Keratinocyte (primary cell): ENCODE results near the gene HBA1.

Source experiments
- CTCF ChIP-seq, 3 experiments: IDR thresholded peaks in 1 of 3; conservative IDR thresholded peaks in 1 of 3; optimal IDR thresholded peaks in 1 of 3; 2 replicates in 2 of 3; 3 replicates in 1 of 3; pipeline versions ENCODE3 to v1.5.1; 2011; ENCODE audit warnings: low read length in 3 of 3, mild to moderate bottlenecking in 3 of 3, moderate library complexity in 2 of 3, control low read depth in 1 of 3, inconsistent platforms in 1 of 3; ENCODE audit not compliant: insufficient read depth in 2 of 3; ENCODE audit errors: extremely low read depth in 1 of 3
- EZH2 ChIP-seq: IDR thresholded peaks from one replicate; pipeline ENCODE4 v1.6.1; 2012; ENCODE audit warnings: inconsistent platforms, mild to moderate bottlenecking, low read length, moderate library complexity

DNA sequence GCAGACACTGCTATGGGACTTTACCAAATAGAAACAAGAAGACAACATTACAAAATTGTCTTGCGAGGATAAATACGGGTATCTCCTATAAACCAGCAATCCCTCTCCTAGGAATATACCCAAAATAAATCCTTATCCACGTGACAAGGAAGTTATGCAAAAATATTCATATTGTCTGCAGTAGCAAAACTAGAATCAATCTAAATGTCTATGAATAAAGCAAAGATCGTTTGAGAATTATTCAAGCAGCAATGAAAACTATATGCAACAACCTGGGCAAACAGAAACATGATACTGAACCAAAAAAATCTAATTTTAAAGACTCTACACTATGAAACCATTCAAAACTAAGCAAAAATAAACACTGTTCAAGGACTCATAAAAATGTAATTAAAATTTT, 43.5 kb downstream of the HBA1 start:
- no peak for TF ChIP-seq CTCF (optimal IDR thresholded peaks at IDR 0.05 in 1 of 3, IDR thresholded peaks at IDR 0.05 in 1 of 3, conservative IDR thresholded peaks at IDR 0.05 in 1 of 3; ENCODE audit: extremely low read depth in 1 of 3, insufficient read depth in 2 of 3, low read length in 3 of 3)
- TF ChIP-seq EZH2 = no peak
